HG03439 (cell line): ENCODE results near the gene DNTTIP2.
"Not testable (repeated sequence)": the region's sequence is repeated elsewhere in the genome, so short reads cannot be mapped to it uniquely, and the experiment has no call there.

ENCODE experiments used
- ATAC-seq: cut with Tn5 transposase; IDR thresholded peaks from one replicate; pipeline ENCODE4 v1.9.1; 2021; ENCODE audit warnings: mild to moderate bottlenecking, moderate library complexity; ENCODE audit not compliant: unreplicated experiment

Gene DNTTIP2

GRCh38 chr1:93878889-93879586 lies at the start of gene DNTTIP2:
Gene DNTTIP2 (minus strand): TSS chr1:93879206. CDS start chr1:93879148, 58 bp downstream.
- ATAC-seq: peak; percentile 88

- ATAC-seq: no peak
These were observed 46.2 kb upstream of the DNTTIP2 start for GRCh38 chr1:93925206-93925605.

- no peak for ATAC-seq
These were observed 40.8 kb upstream of the DNTTIP2 start for GRCh38 chr1:93919780-93920179.

GRCh38 chr1:93917302-93917701 lies 38.3 kb upstream of the DNTTIP2 start:
- ATAC-seq: no peak

- ATAC-seq: not testable (repeated sequence)
These were observed 31.9 kb upstream of the DNTTIP2 start for GRCh38 chr1:93910880-93911279.

- ATAC-seq: no peak
These were observed 31.3 kb upstream of the DNTTIP2 start for GRCh38 chr1:93910305-93910704.

- ATAC-seq: peak; percentile 95
These were observed 30.4 kb upstream of the DNTTIP2 start, which contains the start of gene GCLM for GRCh38 chr1:93909146-93910050. Gene GCLM (minus strand): TSS chr1:93909430. CDS start chr1:93909163, 267 bp downstream.

- peak; percentile 47 for ATAC-seq
These were observed 29.6 kb upstream of the DNTTIP2 start for GRCh38 chr1:93908394-93909145.

GRCh38 chr1:93907718-93908117 lies 28.7 kb upstream of the DNTTIP2 start:
- no peak for ATAC-seq

GRCh38 chr1:93906480-93906879 lies 27.5 kb upstream of the DNTTIP2 start:
- no peak for ATAC-seq

GRCh38 chr1:93905734-93906133 lies 26.7 kb upstream of the DNTTIP2 start:
- ATAC-seq: no peak

GRCh38 chr1:93905051-93905450 lies 26.0 kb upstream of the DNTTIP2 start:
- no peak for ATAC-seq

- ATAC-seq: no peak
These were observed 25.2 kb upstream of the DNTTIP2 start for GRCh38 chr1:93904228-93904627.

- ATAC-seq: no peak
These were observed 21.9 kb upstream of the DNTTIP2 start for GRCh38 chr1:93900723-93901504.

GRCh38 chr1:93899543-93900207 lies 20.7 kb upstream of the DNTTIP2 start:
- ATAC-seq: no peak

GRCh38 chr1:93888900-93889299 lies 9.9 kb upstream of the DNTTIP2 start:
- ATAC-seq: no peak

GRCh38 chr1:93882269-93882668 lies 3.3 kb upstream of the DNTTIP2 start:
- ATAC-seq: no peak

GRCh38 chr1:93880731-93881130 lies 1.7 kb upstream of the DNTTIP2 start:
- ATAC-seq: no peak

- ATAC-seq: peak; percentile 61
These were observed 511 bp downstream of the DNTTIP2 start for GRCh38 chr1:93878501-93878888.

GRCh38 chr1:93877529-93877928 lies 1.5 kb downstream of the DNTTIP2 start:
- ATAC-seq: no peak
